ENCODE measurements around the gene CRACDL. TPM values are rescaled to one million over a fixed set of nuclear protein-coding genes. Genes with fewer than 3 reads are reported as not detected.
A peak's percentile ranks its signal among the peaks of the same experiment; 100 is the strongest.

Gene CRACDL
- total and polyA plus RNA-seq, 8 donors: 3.6 to 11.0 (median 6.0) TPM

DNA sequence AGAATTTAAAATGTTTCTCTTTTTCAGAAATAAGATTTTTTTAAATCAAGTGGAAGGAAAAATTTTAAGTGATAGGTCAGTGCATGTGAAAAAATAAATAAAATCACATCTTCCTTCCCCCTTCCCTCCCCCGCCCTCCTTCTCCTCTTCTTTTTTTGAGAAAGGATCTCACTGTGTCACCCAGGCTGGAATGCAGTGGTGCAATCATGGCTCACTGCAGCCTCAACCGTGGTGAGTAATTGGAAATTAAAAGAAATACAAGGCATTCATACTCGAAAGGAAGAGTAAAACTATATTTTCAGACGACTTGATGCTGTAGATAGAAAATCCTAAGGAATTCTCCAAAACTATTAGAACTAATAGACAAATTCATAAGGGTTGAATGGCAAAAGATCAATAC, 16.9 kb upstream of the CRACDL start:
- no peak for FAIRE-seq
- Histone ChIP-seq H3K4me1 (peaks cover 0 to 6% (median 0%) of the 10 kb centered on the region in 3 donors), H3K36me3 (no peaks in the 10 kb centered on the region), H3K27me3 (no peaks in the 10 kb centered on the region), H3K9me3 (no peaks in the 10 kb centered on the region), H3K4me3 (no peak overlapping the region), H3K27ac (no peak overlapping the region)
- ATAC-seq: no peak
- DNase-seq: no peak
- intact Hi-C loops (cut with DNase I): no loop called here
- WGBS, 2 donors: 61 to 74% methylated on average over 4 of the region's 4 CpGs
- TF ChIP-seq, protein P1, sequence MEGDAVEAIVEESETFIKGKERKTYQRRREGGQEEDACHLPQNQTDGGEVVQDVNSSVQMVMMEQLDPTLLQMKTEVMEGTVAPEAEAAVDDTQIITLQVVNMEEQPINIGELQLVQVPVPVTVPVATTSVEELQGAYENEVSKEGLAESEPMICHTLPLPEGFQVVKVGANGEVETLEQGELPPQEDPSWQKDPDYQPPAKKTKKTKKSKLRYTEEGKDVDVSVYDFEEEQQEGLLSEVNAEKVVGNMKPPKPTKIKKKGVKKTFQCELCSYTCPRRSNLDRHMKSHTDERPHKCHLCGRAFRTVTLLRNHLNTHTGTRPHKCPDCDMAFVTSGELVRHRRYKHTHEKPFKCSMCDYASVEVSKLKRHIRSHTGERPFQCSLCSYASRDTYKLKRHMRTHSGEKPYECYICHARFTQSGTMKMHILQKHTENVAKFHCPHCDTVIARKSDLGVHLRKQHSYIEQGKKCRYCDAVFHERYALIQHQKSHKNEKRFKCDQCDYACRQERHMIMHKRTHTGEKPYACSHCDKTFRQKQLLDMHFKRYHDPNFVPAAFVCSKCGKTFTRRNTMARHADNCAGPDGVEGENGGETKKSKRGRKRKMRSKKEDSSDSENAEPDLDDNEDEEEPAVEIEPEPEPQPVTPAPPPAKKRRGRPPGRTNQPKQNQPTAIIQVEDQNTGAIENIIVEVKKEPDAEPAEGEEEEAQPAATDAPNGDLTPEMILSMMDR (IDR thresholded peaks at IDR 0.05): no peak

DNA sequence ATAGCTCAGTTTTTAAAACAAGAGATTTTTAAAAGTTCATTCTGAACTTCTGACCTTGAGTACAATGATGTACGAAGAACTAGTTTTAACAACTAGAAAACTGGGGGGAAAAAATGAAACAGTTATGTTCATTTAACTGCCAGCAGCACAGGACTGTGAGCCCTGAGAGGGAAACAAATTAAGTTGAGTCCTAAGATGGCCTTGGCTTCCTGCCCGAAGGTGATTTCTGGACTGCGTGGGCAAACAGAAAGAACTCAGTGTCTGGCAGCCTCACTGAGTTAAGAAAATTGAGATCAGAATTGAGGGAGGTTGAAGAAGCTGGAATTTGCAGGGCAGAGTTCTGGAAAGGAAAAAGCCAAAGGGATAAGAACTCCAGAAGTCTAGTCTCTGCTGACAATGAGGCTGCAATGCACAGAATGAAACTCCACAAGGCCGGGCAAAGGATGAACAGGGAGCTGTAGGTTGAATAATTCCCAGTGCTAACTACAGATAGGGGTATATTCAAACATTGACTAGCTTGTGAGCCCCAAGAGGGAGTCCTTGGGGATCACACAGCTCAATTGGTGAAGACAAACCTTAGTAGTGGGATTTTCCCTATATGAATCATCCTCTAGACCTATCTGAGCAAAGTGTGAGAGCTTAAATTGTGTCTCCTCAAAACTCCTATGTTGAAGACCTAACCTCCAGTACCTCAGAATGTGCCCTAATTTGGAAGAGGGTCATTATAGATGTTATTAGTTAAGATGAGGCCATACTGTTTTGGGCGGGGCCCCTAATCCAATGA, 13.1 kb upstream of the CRACDL start:
- DNase-seq (peak in 4 of 6 donors; percentile 27 to 58 (median 40)), FAIRE-seq (no peak), ATAC-seq (peak; percentile 46 to 87 (median 66))
- H3K4me3 ChIP-seq: no peak overlapping the region
- no peaks in the 10 kb centered on the region for H3K36me3 ChIP-seq
- TF ChIP-seq, protein P1 (IDR thresholded peaks at IDR 0.05): no peak
- no peaks in the 10 kb centered on the region for H3K9me3 ChIP-seq
- intact Hi-C loops (cut with DNase I): no loop called here
- H3K4me1 ChIP-seq: peaks cover 0 to 6% (median 0%) of the 10 kb centered on the region in 3 donors
- WGBS, 2 donors: 43 to 46% methylated on average over 5 of the region's 5 CpGs
- H3K27ac ChIP-seq: no peak overlapping the region
- H3K27me3 ChIP-seq: no peaks in the 10 kb centered on the region

DNA sequence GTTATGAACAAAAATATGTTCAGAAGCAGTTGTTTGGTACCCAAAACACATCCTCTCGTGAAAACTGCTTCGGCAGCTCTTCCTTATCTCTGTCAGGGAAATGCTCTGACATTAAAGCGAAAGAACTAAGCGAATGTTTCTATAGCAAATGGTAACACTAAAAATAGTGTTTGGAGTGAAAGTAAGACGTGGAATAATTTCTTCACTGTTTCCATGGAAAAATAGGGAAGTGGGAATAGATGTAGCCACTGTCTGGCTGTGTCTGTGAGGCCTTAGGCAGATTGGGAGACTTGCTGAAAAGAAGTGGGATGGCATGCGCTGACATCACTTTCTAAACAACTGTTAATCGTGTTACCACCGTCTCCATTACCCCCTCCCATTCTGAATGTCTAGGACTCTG, 11.5 kb upstream of the CRACDL start:
- ATAC-seq (no peak), DNase-seq (no peak), FAIRE-seq (no peak)
- H3K36me3 ChIP-seq: no peaks in the 10 kb centered on the region
- TF ChIP-seq, protein P1 (IDR thresholded peaks at IDR 0.05): no peak
- WGBS, 2 donors: 87 to 90% methylated on average over 8 of the region's 8 CpGs
- H3K27ac ChIP-seq: no peak overlapping the region
- H3K4me1 ChIP-seq: peaks cover 0 to 6% (median 0%) of the 10 kb centered on the region in 3 donors
- H3K4me3 ChIP-seq: no peak overlapping the region
- intact Hi-C loops (cut with DNase I): no loop called here
- no peaks in the 10 kb centered on the region for H3K9me3 ChIP-seq
- no peaks in the 10 kb centered on the region for H3K27me3 ChIP-seq

DNA sequence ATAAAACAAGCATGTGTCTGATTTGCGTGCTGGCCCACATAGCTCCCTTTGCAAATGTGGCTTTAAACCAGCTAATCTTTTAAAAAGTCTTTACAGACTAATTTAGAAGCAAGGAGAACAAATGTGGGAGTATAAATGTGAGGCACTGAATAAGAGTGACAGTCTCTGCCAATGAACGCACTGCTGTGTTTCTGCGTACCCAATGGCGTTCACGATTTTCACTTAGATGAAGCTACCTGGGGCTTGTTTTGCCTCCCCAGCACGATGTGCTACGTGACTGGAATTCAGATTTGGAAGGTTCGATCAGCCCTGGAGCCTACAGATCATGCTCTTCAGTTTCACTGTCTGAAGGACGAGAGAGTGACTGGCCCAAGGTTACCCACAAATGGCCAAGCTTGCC, 10.8 kb upstream of the CRACDL start:
- WGBS, 2 donors: 87 to 94% methylated on average over 9 of the region's 9 CpGs
- DNase-seq (no peak), FAIRE-seq (no peak), ATAC-seq (no peak)
- no peak overlapping the region for H3K4me3 ChIP-seq
- intact Hi-C loops (cut with DNase I): no loop called here
- no peaks in the 10 kb centered on the region for H3K9me3 ChIP-seq
- H3K27ac ChIP-seq: no peak overlapping the region
- TF ChIP-seq, protein P1 (IDR thresholded peaks at IDR 0.05): no peak
- peaks cover 0 to 6% (median 0%) of the 10 kb centered on the region in 3 donors for H3K4me1 ChIP-seq
- H3K36me3 ChIP-seq: no peaks in the 10 kb centered on the region
- no peaks in the 10 kb centered on the region for H3K27me3 ChIP-seq

DNA sequence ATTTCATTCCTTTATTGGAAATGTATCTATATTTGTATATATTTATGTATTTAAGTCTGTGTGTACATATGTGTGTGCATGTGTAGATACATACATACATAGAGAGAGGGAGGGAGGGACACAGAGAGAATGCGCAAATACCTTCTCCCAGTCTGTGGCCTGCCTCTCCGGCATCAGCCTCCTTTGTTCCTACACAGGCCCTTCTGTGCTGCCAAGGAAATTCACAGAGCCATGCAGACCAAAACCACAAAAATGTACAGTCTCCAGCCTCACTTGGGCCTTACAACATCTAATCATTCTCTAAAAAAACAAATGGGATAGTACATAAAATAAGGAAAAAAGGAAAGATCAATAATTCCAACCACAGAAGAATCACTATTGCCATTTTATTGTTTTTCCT, 8.8 kb upstream of the CRACDL start:
- TF ChIP-seq, protein P1 (IDR thresholded peaks at IDR 0.05): no peak
- H3K27me3 ChIP-seq: no peaks in the 10 kb centered on the region
- no peaks in the 10 kb centered on the region for H3K36me3 ChIP-seq
- no peaks in the 10 kb centered on the region for H3K9me3 ChIP-seq
- H3K4me1 ChIP-seq: peaks cover 0 to 6% (median 0%) of the 10 kb centered on the region in 3 donors
- 92 to 94% methylated on average over 2 of the region's 2 CpGs for WGBS, 2 donors
- DNase-seq (no peak), FAIRE-seq (no peak), ATAC-seq (no peak)
- H3K4me3 ChIP-seq: no peak overlapping the region
- H3K27ac ChIP-seq: no peak overlapping the region
- intact Hi-C loops (cut with DNase I): no loop called here

All from pancreas (tissue), 10 donors.